Upper lobe of right lung (tissue), 1 donor: ENCODE data around the gene ANKRD39. TPM values are rescaled to one million over a fixed set of nuclear protein-coding genes. Genes with fewer than 3 reads are reported as not detected.

ENCODE experiments used
- ATAC-seq: fragments of 200-7000 bp; cut with Tn5 transposase; one replicate; pipeline ENCODE4 v1.9.1; 2020; ENCODE audit warnings: mild to moderate bottlenecking, moderate library complexity
- DNase-seq: peaks from one replicate; pipeline ENCODE4 v3.0.0-alpha.2; 2020
- H3K27ac ChIP-seq: fragments of 200-600 bp; one replicate; pipeline ENCODE4 v1.8.0; 2022
- H3K27me3 ChIP-seq: fragments of 200-600 bp; one replicate; pipeline ENCODE4 v1.8.0; 2022; ENCODE audit warnings: mild to moderate bottlenecking
- H3K36me3 ChIP-seq: fragments of 200-600 bp; one replicate; pipeline ENCODE4 v1.8.0; 2022
- H3K4me1 ChIP-seq: fragments of 200-600 bp; one replicate; pipeline ENCODE4 v1.8.0; 2022
- H3K4me3 ChIP-seq: fragments of 200-600 bp; one replicate; pipeline ENCODE4 v1.8.0; 2022; ENCODE audit warnings: mild to moderate bottlenecking
- H3K9me3 ChIP-seq: fragments of 200-600 bp; one replicate; pipeline ENCODE4 v1.8.0; 2022
- CTCF ChIP-seq: fragments of 200-600 bp; IDR thresholded peaks from one replicate; pipeline ENCODE4 v1.8.0; 2022; ENCODE audit warnings: antibody characterized with exemption
- intact Hi-C: fragments of 100-400 bp; cut with DNase I; formaldehyde crosslinking; loops from one replicate; pipeline ENCODE4 v1.11.0; 2022
- long read RNA-seq: library from polyadenylated mRNA; unstranded; transcript quantifications from one replicate; pipeline ENCODE4 v2.0.0, GENCODE V29; 2021
- total RNA-seq: library from RNA; stranded (reverse); fragmentation: NEBNext Ultra II Directional; extraction: Animal tissue kit (Norgen Biotek cat#: 25700); gene quantifications from one replicate; pipeline ENCODE4 v1.2.1, GENCODE V29; 2021
- donor health status: DM: no; HTN: yes; CAD: no; lungs with severe emphysema.

The ANKRD39 gene, protein sequence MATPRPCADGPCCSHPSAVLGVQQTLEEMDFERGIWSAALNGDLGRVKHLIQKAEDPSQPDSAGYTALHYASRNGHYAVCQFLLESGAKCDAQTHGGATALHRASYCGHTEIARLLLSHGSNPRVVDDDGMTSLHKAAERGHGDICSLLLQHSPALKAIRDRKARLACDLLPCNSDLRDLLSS
- 8.6 TPM for total RNA-seq
- long read RNA-seq, transcript ANKRD39-201 (4 exons, 976 nt), result major isoform, 6 of 6 reads
- long read RNA-seq, partial matches to known transcripts, result 0 of 6 reads
- long read RNA-seq, other reads (novel, unspliced or antisense), result 0 of 6 reads

GRCh38 chr2:96857667-96858372, at the start of gene ANKRD39:
ANKRD39 (minus strand) TSS chr2:96858016; CDS start chr2:96857987, 29 bp downstream.
- H3K4me3 ChIP-seq, result peak within 1 kb of the TSS; percentile 84
- intact Hi-C loops, result no loop called here
- ATAC-seq (peak; percentile 97), DNase-seq (peak; percentile 98)
- peak within 1 kb of the TSS; percentile 76 for H3K27ac ChIP-seq
- peaks cover 41% of the 10 kb centered on the region for H3K36me3 ChIP-seq
- H3K27me3 ChIP-seq, result no peaks in the 10 kb centered on the region
- TF ChIP-seq CTCF, result peak; percentile 84
- no peaks in the 10 kb centered on the region for H3K9me3 ChIP-seq
- peaks cover 15% of the 10 kb centered on the region for H3K4me1 ChIP-seq

DNA sequence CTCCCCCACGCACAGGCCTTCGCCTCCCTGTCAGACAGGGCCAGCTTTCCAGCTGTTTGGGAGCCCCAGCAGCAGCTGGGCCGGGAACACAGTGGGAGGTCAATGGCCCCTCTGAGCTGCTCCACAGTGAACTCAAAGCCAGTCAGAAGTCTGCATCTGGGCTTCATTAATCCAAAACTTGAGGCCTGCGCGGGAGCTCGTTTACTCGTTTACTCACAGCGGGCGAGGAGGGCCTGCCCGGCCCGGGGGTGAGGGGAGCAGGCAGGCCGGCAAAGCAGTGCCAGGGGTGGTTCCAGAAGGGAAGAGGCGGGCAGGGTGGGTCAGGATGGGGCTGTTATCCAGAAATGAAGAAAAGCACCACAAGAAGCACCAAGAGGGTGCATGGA, 48.9 kb upstream of the ANKRD39 start:
- intact Hi-C loops, result no loop called here
- Histone ChIP-seq H3K4me1 (peaks cover 15% of the 10 kb centered on the region), H3K36me3 (no peaks in the 10 kb centered on the region), H3K27me3 (no peaks in the 10 kb centered on the region), H3K27ac (peak overlapping the region; percentile 82), H3K9me3 (no peaks in the 10 kb centered on the region), H3K4me3 (peak overlapping the region; percentile 12)
- ATAC-seq (peak; percentile 21), DNase-seq (no peak)
- TF ChIP-seq CTCF, result no peak

DNA sequence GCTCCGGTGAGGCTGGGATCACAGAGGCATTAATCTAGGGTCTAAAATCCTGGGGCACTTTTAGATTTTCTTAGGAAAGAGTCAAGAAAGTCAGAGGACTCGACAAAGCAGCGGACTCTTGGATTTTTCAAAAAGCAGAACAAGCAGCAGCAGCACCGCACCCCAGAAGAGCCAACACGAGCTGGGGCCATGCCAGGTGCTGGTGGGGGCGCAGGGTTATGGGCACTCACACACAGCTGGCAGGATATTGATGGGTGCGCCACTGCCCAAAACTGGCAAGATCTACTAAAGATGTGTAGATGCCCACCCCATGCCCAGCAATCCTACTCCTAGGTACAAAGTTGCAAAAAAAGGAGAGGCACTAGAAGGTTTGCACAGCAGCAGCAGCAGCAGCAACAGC, 46.0 kb upstream of the ANKRD39 start:
- peaks cover 15% of the 10 kb centered on the region for H3K4me1 ChIP-seq
- H3K36me3 ChIP-seq, result no peaks in the 10 kb centered on the region
- no peaks in the 10 kb centered on the region for H3K27me3 ChIP-seq
- ATAC-seq (no peak), DNase-seq (no peak)
- H3K4me3 ChIP-seq, result no peak overlapping the region
- no peak overlapping the region for H3K27ac ChIP-seq
- intact Hi-C loops, result no loop called here
- TF ChIP-seq CTCF, result no peak
- H3K9me3 ChIP-seq, result no peaks in the 10 kb centered on the region

- Histone ChIP-seq H3K36me3 (no peaks in the 10 kb centered on the region), H3K27me3 (no peaks in the 10 kb centered on the region), H3K4me1 (peaks cover 20% of the 10 kb centered on the region), H3K9me3 (no peaks in the 10 kb centered on the region), H3K27ac (no peak overlapping the region), H3K4me3 (no peak overlapping the region)
- DNase-seq, result no peak
- intact Hi-C loops, result no loop called here
- TF ChIP-seq CTCF, result no peak
- no peak for ATAC-seq
These were observed 45.5 kb upstream of the ANKRD39 start for GRCh38 chr2:96903318-96903717.

GRCh38 chr2:96900237-96900636, 42.4 kb upstream of the ANKRD39 start:
- no peak for ATAC-seq
- H3K27ac ChIP-seq, result no peak overlapping the region
- no peak for TF ChIP-seq CTCF
- H3K9me3 ChIP-seq, result no peaks in the 10 kb centered on the region
- H3K4me3 ChIP-seq, result no peak overlapping the region
- no peak for DNase-seq
- H3K27me3 ChIP-seq, result no peaks in the 10 kb centered on the region
- H3K4me1 ChIP-seq, result peaks cover 15% of the 10 kb centered on the region
- intact Hi-C loops, result no loop called here
- no peaks in the 10 kb centered on the region for H3K36me3 ChIP-seq
